Ovary (tissue), 3 donors: Measurements from ENCODE around the gene HIBADH.

Experiments used
- EP300 ChIP-seq: sonication (generic); formaldehyde crosslinking; IDR thresholded peaks from one replicate; pipeline ENCODE4 v1.6.1; 2017; ENCODE audit warnings: antibody characterized with exemption
- TF ChIP-seq, protein P1 (sequence below), 3 donors: fragments of 450-650 bp in 2 of 3; fragments of 200-600 bp in 1 of 3; IDR thresholded peaks; one replicate each; pipeline versions ENCODE4 v1.5.1 to v1.8.0; 2016 to 2022; ENCODE audit warnings: antibody characterized with exemption in 3 of 3, mild to moderate bottlenecking in 1 of 3
- donor health status: DM: no; HTN: no; CAD: no.

DNA sequence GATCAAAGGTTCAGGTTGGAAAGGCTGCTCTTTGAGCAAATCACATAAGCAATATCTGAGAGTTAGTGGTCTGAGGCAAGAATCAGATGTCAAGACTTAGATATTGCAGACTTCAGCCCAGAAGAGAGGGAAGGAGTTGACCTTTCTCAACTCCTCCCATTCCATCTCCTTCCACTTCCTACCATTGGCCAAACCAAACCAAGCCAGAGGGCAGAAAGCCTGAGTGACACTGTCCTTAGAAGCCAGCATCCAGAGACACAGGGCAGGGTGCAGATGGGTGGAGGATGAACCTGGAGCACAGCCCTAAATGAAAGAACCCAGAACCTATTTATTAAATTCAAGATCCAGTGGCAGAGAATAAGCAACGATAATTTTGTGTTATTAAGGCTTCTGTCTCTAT is 180.5 kb downstream of the HIBADH start:
- TF ChIP-seq, protein P1, sequence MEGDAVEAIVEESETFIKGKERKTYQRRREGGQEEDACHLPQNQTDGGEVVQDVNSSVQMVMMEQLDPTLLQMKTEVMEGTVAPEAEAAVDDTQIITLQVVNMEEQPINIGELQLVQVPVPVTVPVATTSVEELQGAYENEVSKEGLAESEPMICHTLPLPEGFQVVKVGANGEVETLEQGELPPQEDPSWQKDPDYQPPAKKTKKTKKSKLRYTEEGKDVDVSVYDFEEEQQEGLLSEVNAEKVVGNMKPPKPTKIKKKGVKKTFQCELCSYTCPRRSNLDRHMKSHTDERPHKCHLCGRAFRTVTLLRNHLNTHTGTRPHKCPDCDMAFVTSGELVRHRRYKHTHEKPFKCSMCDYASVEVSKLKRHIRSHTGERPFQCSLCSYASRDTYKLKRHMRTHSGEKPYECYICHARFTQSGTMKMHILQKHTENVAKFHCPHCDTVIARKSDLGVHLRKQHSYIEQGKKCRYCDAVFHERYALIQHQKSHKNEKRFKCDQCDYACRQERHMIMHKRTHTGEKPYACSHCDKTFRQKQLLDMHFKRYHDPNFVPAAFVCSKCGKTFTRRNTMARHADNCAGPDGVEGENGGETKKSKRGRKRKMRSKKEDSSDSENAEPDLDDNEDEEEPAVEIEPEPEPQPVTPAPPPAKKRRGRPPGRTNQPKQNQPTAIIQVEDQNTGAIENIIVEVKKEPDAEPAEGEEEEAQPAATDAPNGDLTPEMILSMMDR (IDR thresholded peaks at IDR 0.05): no peak
- no peak for TF ChIP-seq EP300
